Heart right ventricle (tissue), 16 donors: ENCODE data around the gene CD4. TPM values are rescaled to one million over a fixed set of nuclear protein-coding genes. Genes with fewer than 3 reads are reported as not detected.

ENCODE experiments used
- ATAC-seq, 8 donors: fragments of 200-7000 bp; cut with Tn5 transposase; one replicate each; pipeline ENCODE4 v1.9.1; 2020; ENCODE audit warnings: mild to moderate bottlenecking in 8 of 8, moderate library complexity in 8 of 8, moderate number of reproducible peaks in 1 of 8
- DNase-seq, 2 donors: peaks; one replicate each; pipeline ENCODE4 v3.0.0-alpha.2; 2020
- H3K27ac ChIP-seq, 10 donors: fragments of 200-600 bp; sonication (generic) in 2 of 10; one replicate each; pipeline versions ENCODE4 v1.5.0 to v1.8.0; 2020 to 2022; ENCODE audit warnings: mild to moderate bottlenecking in 3 of 10
- H3K27me3 ChIP-seq, 7 donors: fragments of 200-600 bp; one replicate each; pipeline ENCODE4 v1.8.0; 2021 to 2022; ENCODE audit warnings: mild to moderate bottlenecking in 2 of 7
- H3K36me3 ChIP-seq, 9 donors: fragments of 200-600 bp; sonication (generic) in 1 of 9; one replicate each; pipeline versions ENCODE4 v1.5.0 to v1.8.0; 2020 to 2022; ENCODE audit warnings: mild to moderate bottlenecking in 2 of 9
- H3K4me1 ChIP-seq, 9 donors: fragments of 200-600 bp; sonication (generic) in 1 of 9; one replicate each; pipeline versions ENCODE4 v1.5.0 to v1.8.0; 2020 to 2022; ENCODE audit warnings: mild to moderate bottlenecking in 4 of 9
- H3K4me3 ChIP-seq, 10 donors: fragments of 200-600 bp; sonication (generic) in 2 of 10; one replicate each; pipeline versions ENCODE4 v1.5.0 to v1.8.0; 2020 to 2022; ENCODE audit warnings: mild to moderate bottlenecking in 7 of 10, moderate library complexity in 2 of 10
- H3K9me3 ChIP-seq, 11 donors: fragments of 200-600 bp in 10 of 11; sonication (generic) in 2 of 11; one replicate each; pipeline versions ENCODE4 v1.5.0 to v1.8.0; 2013 to 2022; ENCODE audit warnings: mild to moderate bottlenecking in 2 of 11, control low read depth in 1 of 11, moderate library complexity in 1 of 11
- CTCF ChIP-seq, 9 donors: fragments of 200-600 bp; sonication (generic) in 2 of 9; IDR thresholded peaks; one replicate each; pipeline versions ENCODE4 v1.5.0 to v1.8.0; 2021 to 2022; ENCODE audit warnings: antibody characterized with exemption in 9 of 9, mild to moderate bottlenecking in 5 of 9, moderate library complexity in 1 of 9
- WGBS, 2 donors: extraction: QIAGEN DNeasy Blood & Tissue Kit; methylation state at CpG; one replicate each; pipeline ENCODE4 v1.1.7; 2013; ENCODE audit warnings: inconsistent platforms in 1 of 2; 5-methylcytosine and 5-hydroxymethylcytosine counted together
- intact Hi-C, 10 donors: fragments of 100-400 bp; cut with DNase I; formaldehyde crosslinking; loops; one replicate each; pipeline versions ENCODE4 v1.11.1 to v1.14.2; 2022
- polyA plus RNA-seq, 2 donors: library from polyadenylated mRNA; stranded (reverse); fragments of 200-250 nt; gene quantifications; one replicate each; pipeline ENCODE4 v1.2.3, GENCODE V29; 2013
- total RNA-seq, 10 donors: library from RNA; stranded (reverse); fragmentation: NEBNext Ultra II Directional in 3 of 10; extraction: Animal tissue kit (Norgen Biotek cat#: 25700) in 3 of 10; gene quantifications; one replicate each; pipeline versions ENCODE4 v1.2.1 to v1.2.4, GENCODE V29; 2021 to 2023
- donor health status: Arrhythmogenic right ventricular cardiomyopathy.
- donor health status: ischemic (EF 13 %, LVEDD 7.1; RV severe dilation, severe dysfunction).
- donor health status: healthy with polysubstance abuse.
- donor health status: DM: no; HTN: yes; CAD: no.
- donor health status: DM: no; HTN: no; CAD: no.
- donor health status: ischemic (EF 25% LVEDD 6.9; RV normal size, moderate dysfunction).
- donor health status: ischemic (EF 25% LVEDD 5.7; RV mildly dilated, moderate dysfunction).
- donor health status: healthy.
- donor health status: DM: yes; HTN: yes; CAD: no.
- donor health status: Ischemic cardiomyopathy.
- donor health status: ischemic (EF 35%, LVEDD 5.7; RV mildly dilated, moderate dysfunction).
- donor health status: nonischemic (EF 11% LVEDD 7.7; RV severe dilation, severe dysfunction).
- donor health status: DM: yes; HTN: yes; CAD: no.
- donor health status: PGD.
- donor health status: ischemic (EF 29% LVEDD 5.4; RV normal size, mild dysfunction).
- donor health status: nonischemic (EF 23%, LVEDD 6.1; RV moderate dilation, normal function).

Gene CD4
- total and polyA plus RNA-seq, 12 donors = 2.6 to 44.3 (median 4.2) TPM

GRCh38 chr12:6765634-6766581 is 23.4 kb upstream of the CD4 start, which contains the start of gene PTMS:
PTMS (plus strand) TSS chr12:6766363; CDS start chr12:6766706, 343 bp downstream.
- intact Hi-C loops = loop anchor here in 4 of 10 donors (1.0 to 5.0 kb wide), 4 partner anchors 13 to 79 kb away; partner anchors contain the start of genes MLF2 (in 2 of the 4), P3H3 (in 1 of the 4) and ZNF384 (in 1 of the 4)
- peak; percentile 33 to 54 (median 40) for ATAC-seq
- H3K27ac ChIP-seq = peak within 1 kb of the TSS; percentile 87 to 99 (median 94)
- peaks cover 0 to 17% (median 0%) of the 10 kb centered on the region in 9 donors for H3K36me3 ChIP-seq
- H3K4me3 ChIP-seq = peak within 1 kb of the TSS; percentile 69 to 90 (median 82)
- no peaks in the 10 kb centered on the region for H3K9me3 ChIP-seq
- H3K27me3 ChIP-seq = peaks cover 0 to 27% (median 0%) of the 10 kb centered on the region in 7 donors
- 3% methylated on average over 52 to 63 of the region's 63 CpGs for WGBS, 2 donors
- no peak for TF ChIP-seq CTCF (IDR thresholded peaks at IDR 0.05)
- peaks cover 7 to 63% (median 42%) of the 10 kb centered on the region in 9 donors for H3K4me1 ChIP-seq
- DNase-seq = peak; percentile 85 to 89

- ATAC-seq = peak; percentile 46 to 70 (median 62)
- 0 to 1% methylated on average over 51 to 87 of the region's 88 CpGs for WGBS, 2 donors
Measured at GRCh38 chr12:6766651-6767349, 22.5 kb upstream of the CD4 start.

GRCh38 chr12:6767353-6768319 is 21.7 kb upstream of the CD4 start:
- Histone ChIP-seq H3K36me3 (peaks cover 0 to 26% (median 0%) of the 10 kb centered on the region in 9 donors), H3K27me3 (peaks cover 0 to 27% (median 0%) of the 10 kb centered on the region in 7 donors), H3K27ac (peak overlapping the region; percentile 87 to 99 (median 94)), H3K9me3 (no peaks in the 10 kb centered on the region), H3K4me1 (peaks cover 7 to 80% (median 45%) of the 10 kb centered on the region in 9 donors), H3K4me3 (peak overlapping the region; percentile 69 to 90 (median 82))
- ATAC-seq = no peak
- no peak for TF ChIP-seq CTCF (IDR thresholded peaks at IDR 0.05)
- DNase-seq = peak in 1 of 2 donors; percentile 23
- 9 to 10% methylated on average over 37 to 44 of the region's 44 CpGs for WGBS, 2 donors
- intact Hi-C loops = loop anchor here in 3 of 10 donors (2.0 to 5.0 kb wide), 3 partner anchors 15 to 80 kb away; partner anchors contain the start of genes MLF2 (in 1 of the 3), P3H3 (in 1 of the 3) and ZNF384 (in 1 of the 3)

More at GRCh38 chr12:6766651-6767349, 22.5 kb upstream of the CD4 start:
- H3K4me1 ChIP-seq = peaks cover 7 to 72% (median 43%) of the 10 kb centered on the region in 9 donors
- peaks cover 0 to 27% (median 0%) of the 10 kb centered on the region in 7 donors for H3K27me3 ChIP-seq
- peak overlapping the region; percentile 69 to 90 (median 82) for H3K4me3 ChIP-seq
- peak overlapping the region; percentile 87 to 99 (median 94) for H3K27ac ChIP-seq
- DNase-seq = peak; percentile 83 to 87
- peak; percentile 59 to 93 (median 78) for TF ChIP-seq CTCF (IDR thresholded peaks at IDR 0.05)
- H3K36me3 ChIP-seq = peaks cover 0 to 26% (median 0%) of the 10 kb centered on the region in 9 donors
- no peaks in the 10 kb centered on the region for H3K9me3 ChIP-seq
- intact Hi-C loops = loop anchor here in 4 of 10 donors (1.0 to 5.0 kb wide), 4 partner anchors 13 to 79 kb away; partner anchors contain the start of genes MLF2 (in 2 of the 4), P3H3 (in 1 of the 4) and ZNF384 (in 1 of the 4)
